Subcutaneous preadipocyte (primary cell): ENCODE measurements around the gene ABLIM1. TPM values are rescaled to one million over a fixed set of nuclear protein-coding genes. Genes with fewer than 3 reads are reported as not detected.

ENCODE experiments used
- small RNA-seq: library from RNA; depleted of rRNA; stranded (forward); fragments of <200 nt; gene quantifications from one replicate; pipeline ENCODE3, GENCODE V24; 2012
- total RNA-seq: library from RNA; depleted of rRNA; stranded (reverse); fragments of >200 nt; gene quantifications from 2 replicates; pipeline ENCODE4 v1.2.3, GENCODE V29; 2012

Gene ABLIM1
- 3.9 and 10.3 TPM in 2 replicates for total RNA-seq

GRCh38 chr10:114658175-114658574 lies at the start of gene ABLIM1:
TSS of gene ABLIM1 (minus strand) at chr10:114658275. CDS start at chr10:114658200, 75 bp downstream.

GRCh38 chr10:114404171-114405010 lies 253.7 kb downstream of the ABLIM1 start, which contains the start of gene AFAP1L2:
TSS of gene AFAP1L2 (minus strand) at chr10:114404502. CDS start at chr10:114404455, 47 bp downstream.

Small RNA genes within 50 kb of the gene (small RNA-seq; reads per million reads assigned to genes)
- not detected for gene RN7SL384P

Other genes with a start within 250 kb of the ABLIM1 start
- 18.8 and 19.1 TPM in 2 replicates for gene FHIP2A, start 163.5 kb upstream of the ABLIM1 start, total RNA-seq